ENCODE results near the gene VPREB1. TPM values are rescaled to one million over a fixed set of nuclear protein-coding genes. Genes with fewer than 3 reads are reported as not detected.

VPREB1 gene
- total RNA-seq, 6 donors from 2014 or later, result not detected

- H3K4me1 ChIP-seq, result no peaks in the 10 kb centered on the region
- no peak for DNase-seq
- TF ChIP-seq CTCF (IDR thresholded peaks at IDR 0.05) (no peak), POLR2AphosphoS5 (IDR thresholded peaks at IDR 0.05) (no peak), EP300 (IDR thresholded peaks at IDR 0.05) (no peak), POLR2A (IDR thresholded peaks at IDR 0.05) (no peak)
- no peaks in the 10 kb centered on the region for H3K9me3 ChIP-seq
- no peak overlapping the region for H3K27ac ChIP-seq
- H3K4me3 ChIP-seq, result no peak overlapping the region
- ATAC-seq (ENCODE audit: low FRiP score in 2 of 2), result no peak
- WGBS, 2 donors, result 14 to 69% methylated on average over 1 to 3 of the region's 4 CpGs
- no peaks in the 10 kb centered on the region for H3K27me3 ChIP-seq
- H3K36me3 ChIP-seq, result no peaks in the 10 kb centered on the region
Measured at GRCh38 chr22:22200569-22201184, 43.9 kb upstream of the VPREB1 start.

GRCh38 chr22:22201185-22201929 lies 43.2 kb upstream of the VPREB1 start:
- ATAC-seq (ENCODE audit: low FRiP score in 2 of 2), result peak in 1 of 2 donors; percentile 68
- Histone ChIP-seq H3K4me3 (no peak overlapping the region), H3K27ac (no peak overlapping the region), H3K9me3 (no peaks in the 10 kb centered on the region), H3K27me3 (no peaks in the 10 kb centered on the region), H3K36me3 (no peaks in the 10 kb centered on the region), H3K4me1 (no peaks in the 10 kb centered on the region)
- no peak for DNase-seq
- WGBS, 2 donors, result 54 to 62% methylated on average over 7 to 11 of the region's 11 CpGs
- TF ChIP-seq POLR2A (IDR thresholded peaks at IDR 0.05), result no peak
- peak in 3 of 6 experiments; percentile 33 to 48 (median 41) for TF ChIP-seq CTCF (IDR thresholded peaks at IDR 0.05)

- TF ChIP-seq POLR2A (IDR thresholded peaks at IDR 0.05) (no peak), POLR2AphosphoS5 (IDR thresholded peaks at IDR 0.05) (no peak), CTCF (IDR thresholded peaks at IDR 0.05) (no peak), EP300 (IDR thresholded peaks at IDR 0.05) (no peak)
- no peak overlapping the region for H3K4me3 ChIP-seq
- no peak for DNase-seq
- no peaks in the 10 kb centered on the region for H3K9me3 ChIP-seq
- H3K27me3 ChIP-seq, result no peaks in the 10 kb centered on the region
- no peak for ATAC-seq (ENCODE audit: low FRiP score in 2 of 2)
- H3K4me1 ChIP-seq, result no peaks in the 10 kb centered on the region
- no peak overlapping the region for H3K27ac ChIP-seq
- no peaks in the 10 kb centered on the region for H3K36me3 ChIP-seq
- WGBS, 2 donors, result 63 to 66% methylated on average over 5 to 6 of the region's 6 CpGs
Measured at GRCh38 chr22:22201930-22202343, 42.6 kb upstream of the VPREB1 start.

- DNase-seq, result peak in 1 of 2 donors; percentile 71
- H3K27ac ChIP-seq, result no peak overlapping the region
- no peak for TF ChIP-seq CTCF (IDR thresholded peaks at IDR 0.05)
- TF ChIP-seq POLR2A (IDR thresholded peaks at IDR 0.05), result no peak
- TF ChIP-seq POLR2AphosphoS5 (IDR thresholded peaks at IDR 0.05), result no peak
- no peak for TF ChIP-seq EP300 (IDR thresholded peaks at IDR 0.05)
Measured at GRCh38 chr22:22203048-22203971, 41.3 kb upstream of the VPREB1 start.

More at GRCh38 chr22:22203048-22203971, 41.3 kb upstream of the VPREB1 start:
- 64 to 67% methylated on average over 32 to 35 of the region's 39 CpGs for WGBS, 2 donors
- peaks cover 0 to 5% (median 2%) of the 10 kb centered on the region in 4 donors for H3K4me1 ChIP-seq
- no peak for ATAC-seq (ENCODE audit: low FRiP score in 2 of 2)
- H3K9me3 ChIP-seq, result no peaks in the 10 kb centered on the region
- H3K4me3 ChIP-seq, result no peak overlapping the region
- H3K36me3 ChIP-seq, result no peaks in the 10 kb centered on the region
- H3K27me3 ChIP-seq, result no peaks in the 10 kb centered on the region
